Nephron progenitor cell (in vitro differentiated cells): ENCODE results near the gene OR56B4.

Experiments used
- DNase-seq: peaks from one replicate; pipeline ENCODE4 v3.0.0; 2021
- H3K27ac Mint-ChIP-seq: 2 replicates; pipeline ENCODE4 v1.8.0; 2021; ENCODE audit warnings: mild to moderate bottlenecking, moderate library complexity, mixed read lengths
- H3K27me3 Mint-ChIP-seq: 2 replicates; pipeline ENCODE4 v1.8.0; 2021; ENCODE audit warnings: mild to moderate bottlenecking, low read depth, mixed read lengths; ENCODE audit not compliant: poor library complexity
- H3K36me3 Mint-ChIP-seq: 2 replicates; pipeline ENCODE4 v1.8.0; 2021; ENCODE audit warnings: low read depth, mixed read lengths
- H3K4me1 Mint-ChIP-seq: 2 replicates; pipeline ENCODE4 v1.8.0; 2021; ENCODE audit warnings: mixed read lengths
- H3K4me3 Mint-ChIP-seq: 2 replicates; pipeline ENCODE4 v1.8.0; 2021; ENCODE audit warnings: mild to moderate bottlenecking, moderate library complexity, mixed read lengths
- H3K9me3 Mint-ChIP-seq: 2 replicates; pipeline ENCODE4 v1.8.0; 2021; ENCODE audit warnings: mild to moderate bottlenecking, moderate library complexity, mixed read lengths
- CTCF ChIP-seq: fragments of 200-600 bp; sonication (generic); IDR thresholded peaks from 2 replicates; pipeline ENCODE4 v1.5.0; 2021; ENCODE audit warnings: antibody characterized with exemption

The OR56B4 gene

DNA sequence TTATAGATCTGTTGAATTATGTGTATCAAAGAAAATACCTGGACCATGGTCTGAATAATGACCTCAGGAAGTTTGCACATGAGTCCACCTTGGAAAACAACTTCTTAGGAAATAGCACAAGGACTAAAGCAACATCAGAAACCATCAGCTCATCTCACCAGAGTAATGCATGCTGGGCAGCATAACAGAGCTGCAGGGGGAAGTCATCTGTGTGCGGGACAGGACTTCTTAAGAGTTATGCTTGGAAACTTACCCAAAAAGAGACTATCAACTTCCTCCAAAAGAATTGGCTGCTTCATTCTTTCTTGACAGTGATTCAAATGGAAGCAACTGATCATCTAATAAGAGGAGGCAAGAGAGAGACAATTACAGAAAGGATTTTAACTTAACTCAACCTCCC lies 2.5 kb downstream of the OR56B4 start:
- no peak overlapping the region for H3K4me3 Mint-ChIP-seq
- H3K4me1 Mint-ChIP-seq: no peaks in the 10 kb centered on the region
- peaks cover 5% of the 10 kb centered on the region for H3K27me3 Mint-ChIP-seq
- no peak overlapping the region for H3K27ac Mint-ChIP-seq
- H3K9me3 Mint-ChIP-seq: no peaks in the 10 kb centered on the region
- H3K36me3 Mint-ChIP-seq: no peaks in the 10 kb centered on the region
- TF ChIP-seq CTCF: no peak
- DNase-seq: no peak

GRCh38 chr11:6111673-6112072 lies 4.2 kb downstream of the OR56B4 start:
- TF ChIP-seq CTCF: no peak
- peaks cover 3% of the 10 kb centered on the region for H3K27me3 Mint-ChIP-seq
- H3K4me1 Mint-ChIP-seq: no peaks in the 10 kb centered on the region
- H3K36me3 Mint-ChIP-seq: no peaks in the 10 kb centered on the region
- no peak overlapping the region for H3K4me3 Mint-ChIP-seq
- H3K9me3 Mint-ChIP-seq: no peaks in the 10 kb centered on the region
- H3K27ac Mint-ChIP-seq: no peak overlapping the region
- no peak for DNase-seq

DNA sequence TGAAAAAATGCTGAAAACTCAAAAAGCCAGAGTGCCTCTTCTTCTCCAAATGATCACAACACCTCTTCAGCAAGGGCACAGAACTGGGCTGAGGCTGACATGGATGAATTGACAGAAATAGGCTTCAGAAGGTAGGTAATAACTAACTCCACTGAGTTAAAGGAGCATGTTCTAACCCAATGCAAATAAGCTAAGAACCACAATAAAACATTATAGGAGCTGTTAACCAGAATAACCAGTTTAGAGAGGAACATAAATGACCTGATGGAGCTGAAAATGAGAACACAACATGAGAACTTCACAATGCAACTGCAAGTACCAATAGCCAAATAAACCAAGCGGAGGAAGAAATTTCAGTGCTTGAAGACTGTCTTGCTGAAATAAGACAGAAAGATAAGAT lies 9.2 kb downstream of the OR56B4 start:
- Mint-ChIP-seq H3K4me3 (no peak overlapping the region), H3K36me3 (no peaks in the 10 kb centered on the region), H3K27me3 (peaks cover 4% of the 10 kb centered on the region), H3K9me3 (peaks cover 20% of the 10 kb centered on the region), H3K27ac (no peak overlapping the region), H3K4me1 (no peaks in the 10 kb centered on the region)
- DNase-seq: no peak
- TF ChIP-seq CTCF: no peak

DNA sequence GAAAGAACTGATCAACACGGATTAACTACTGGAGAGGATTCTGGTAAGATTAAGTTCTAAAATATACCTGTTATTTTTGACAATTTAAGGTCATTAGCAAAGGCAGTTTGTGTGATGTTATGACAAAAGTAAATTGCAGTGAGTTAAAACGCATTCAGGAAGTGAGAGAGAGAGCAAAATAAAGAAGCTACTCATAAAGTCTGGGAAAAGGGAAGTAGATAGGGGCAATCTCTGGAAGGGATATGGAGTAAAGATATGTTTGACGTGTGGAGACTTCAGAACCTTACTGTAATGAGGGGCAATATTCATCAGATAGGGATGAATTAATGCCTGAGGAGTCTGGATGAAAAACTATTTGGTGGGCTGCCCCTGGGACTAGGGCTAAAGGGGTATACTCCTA lies 16.8 kb downstream of the OR56B4 start:
- Mint-ChIP-seq H3K4me3 (no peak overlapping the region), H3K27ac (no peak overlapping the region), H3K9me3 (peaks cover 10% of the 10 kb centered on the region), H3K27me3 (no peaks in the 10 kb centered on the region), H3K4me1 (no peaks in the 10 kb centered on the region), H3K36me3 (no peaks in the 10 kb centered on the region)
- TF ChIP-seq CTCF: no peak
- no peak for DNase-seq

- H3K9me3 Mint-ChIP-seq: peaks cover 1% of the 10 kb centered on the region
- no peak for TF ChIP-seq CTCF
- H3K36me3 Mint-ChIP-seq: no peaks in the 10 kb centered on the region
- H3K27ac Mint-ChIP-seq: no peak overlapping the region
- H3K4me1 Mint-ChIP-seq: no peaks in the 10 kb centered on the region
- H3K4me3 Mint-ChIP-seq: no peak overlapping the region
- H3K27me3 Mint-ChIP-seq: no peaks in the 10 kb centered on the region
- DNase-seq: no peak
Measured at GRCh38 chr11:6127881-6128280, 20.4 kb downstream of the OR56B4 start.

DNA sequence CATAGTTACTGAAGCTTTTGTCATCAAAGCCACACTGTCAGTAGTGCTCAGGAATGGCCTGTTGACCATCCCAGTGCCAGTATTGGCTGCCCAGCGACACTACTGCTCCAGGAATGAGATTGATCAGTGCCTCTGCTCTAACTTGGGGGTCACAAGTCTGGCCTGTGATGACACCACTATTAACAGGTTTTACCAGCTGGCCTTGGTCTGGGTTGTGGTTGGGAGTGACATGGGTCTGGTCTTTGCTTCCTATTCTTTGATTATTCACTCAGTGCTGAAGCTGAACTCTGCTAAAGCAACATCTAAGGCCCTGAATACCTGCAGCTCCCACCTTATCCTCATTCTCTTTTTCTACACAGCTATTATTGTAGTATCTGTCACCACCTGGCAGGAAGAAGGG lies 21.5 kb downstream of the OR56B4 start:
- H3K36me3 Mint-ChIP-seq: no peaks in the 10 kb centered on the region
- H3K4me3 Mint-ChIP-seq: no peak overlapping the region
- no peak overlapping the region for H3K27ac Mint-ChIP-seq
- TF ChIP-seq CTCF: no peak
- no peak for DNase-seq
- no peaks in the 10 kb centered on the region for H3K4me1 Mint-ChIP-seq
- H3K27me3 Mint-ChIP-seq: no peaks in the 10 kb centered on the region
- H3K9me3 Mint-ChIP-seq: no peaks in the 10 kb centered on the region
